GM12872 (cell line): ENCODE data around the gene SF3A1.

ENCODE experiments used
- CTCF ChIP-seq: IDR thresholded peaks from 3 replicates; pipeline ENCODE4 v1.5.1; 2011; ENCODE audit warnings: low read depth, mild to moderate bottlenecking, low read length, moderate library complexity; ENCODE audit not compliant: insufficient read depth

Gene SF3A1

DNA sequence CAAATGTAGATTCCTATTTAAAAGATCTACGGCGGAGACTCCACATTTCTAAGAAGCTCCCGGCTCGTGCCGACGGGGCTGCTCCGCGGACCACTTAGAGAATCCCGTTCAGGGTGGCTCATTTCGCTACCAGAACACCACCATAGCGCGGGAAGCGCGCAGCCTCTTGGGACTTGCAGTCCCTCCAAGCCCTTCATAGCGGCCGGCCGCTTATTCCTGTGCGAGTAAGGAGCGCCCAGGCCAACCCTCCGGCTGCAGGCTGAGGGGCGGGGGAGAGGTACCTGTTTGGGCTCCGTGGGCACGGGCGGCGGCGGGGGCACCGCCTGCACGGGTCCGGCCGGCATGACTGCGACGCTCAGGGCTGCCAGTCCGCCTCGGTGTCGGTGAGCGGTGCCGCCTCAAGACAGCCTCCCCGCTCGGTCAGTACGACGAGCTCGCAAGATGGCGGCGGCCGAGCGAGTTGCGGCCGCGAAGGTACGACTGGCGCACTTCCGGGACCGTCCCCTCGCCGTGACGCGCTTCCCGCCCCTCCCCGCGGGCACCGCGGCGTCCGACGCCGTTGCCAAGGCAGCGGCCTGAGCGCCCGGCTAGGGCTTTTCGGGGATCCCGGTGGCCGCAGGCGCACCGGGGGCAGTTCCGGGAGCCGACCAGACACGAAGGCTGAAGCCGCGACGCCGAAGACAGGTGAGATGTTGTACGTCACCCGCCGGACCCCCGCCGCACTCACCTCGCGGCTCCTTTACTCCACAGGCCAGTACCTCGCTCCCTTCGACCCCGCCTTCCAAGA lies at the start of gene SF3A1, which contains the start of gene CCDC157:
SF3A1 (minus strand) TSS at position 446 of the 787 bp plus-strand sequence; CDS start at position 344, 102 bp downstream.
CCDC157 (plus strand) TSS at position 559 of the 787 bp plus-strand sequence. CDS start 8,994 bp downstream, outside the sequence.
- no peak for TF ChIP-seq CTCF

DNA sequence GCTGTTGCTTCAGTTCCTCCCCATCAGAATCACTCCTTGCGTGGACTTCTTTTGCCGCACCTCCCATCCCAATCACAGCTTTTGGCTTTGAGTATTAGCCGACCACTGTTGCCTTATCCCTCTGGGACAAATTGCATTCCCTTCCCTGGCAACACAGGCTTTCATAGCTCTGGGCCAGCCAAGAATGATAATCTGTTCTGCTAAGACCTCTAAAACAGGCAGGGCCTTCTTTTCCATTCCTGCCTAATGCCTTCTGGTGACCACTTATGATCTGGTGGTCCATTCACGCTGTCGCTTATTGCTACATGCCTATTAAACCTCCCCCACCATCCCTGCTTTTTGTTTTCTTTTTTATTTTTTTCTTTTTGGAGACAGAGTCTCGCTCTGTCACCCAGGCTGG lies 49.7 kb upstream of the SF3A1 start:
- TF ChIP-seq CTCF = no peak

DNA sequence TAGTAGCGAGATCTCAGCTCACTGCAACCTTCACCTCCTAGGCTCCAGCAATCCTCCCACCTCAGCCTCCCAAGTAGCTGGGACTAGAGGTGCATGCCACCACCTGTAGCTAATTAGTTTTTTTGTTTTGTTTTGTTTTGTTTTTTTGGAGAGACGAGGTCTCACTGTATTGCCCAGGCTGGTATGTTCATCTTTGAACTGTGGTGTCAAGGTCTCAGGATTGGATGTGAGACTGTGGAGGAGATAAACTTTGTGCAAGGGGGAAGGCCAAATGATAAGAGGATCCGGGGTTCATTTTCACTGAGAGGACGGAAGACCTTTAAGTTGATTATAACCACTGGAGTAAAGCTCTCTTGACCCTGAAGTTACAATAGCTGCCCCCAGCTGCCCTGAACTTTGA lies 49.0 kb upstream of the SF3A1 start:
- no peak for TF ChIP-seq CTCF

DNA sequence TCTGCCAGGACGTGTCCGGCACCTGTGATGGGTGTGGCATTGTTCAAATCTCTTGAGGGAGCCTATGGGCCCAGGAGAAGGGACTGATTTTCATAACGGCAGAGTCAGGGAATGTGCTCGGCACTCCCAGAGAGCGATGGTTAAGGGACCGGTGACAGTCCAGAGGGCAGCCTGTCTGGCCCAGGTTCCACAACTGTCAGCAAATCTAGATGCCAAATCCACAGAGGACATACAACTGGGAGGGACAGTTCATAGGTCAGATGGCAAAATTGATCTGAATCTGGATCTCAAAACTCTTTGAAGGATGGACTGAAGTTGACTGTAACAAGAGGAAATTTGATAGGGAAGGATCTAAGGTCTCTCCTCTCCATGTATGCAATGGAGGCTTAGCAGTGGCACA lies 47.6 kb upstream of the SF3A1 start:
- TF ChIP-seq CTCF = no peak

- no peak for TF ChIP-seq CTCF
These were observed 45.5 kb upstream of the SF3A1 start for GRCh38 chr22:30402028-30402765.

DNA sequence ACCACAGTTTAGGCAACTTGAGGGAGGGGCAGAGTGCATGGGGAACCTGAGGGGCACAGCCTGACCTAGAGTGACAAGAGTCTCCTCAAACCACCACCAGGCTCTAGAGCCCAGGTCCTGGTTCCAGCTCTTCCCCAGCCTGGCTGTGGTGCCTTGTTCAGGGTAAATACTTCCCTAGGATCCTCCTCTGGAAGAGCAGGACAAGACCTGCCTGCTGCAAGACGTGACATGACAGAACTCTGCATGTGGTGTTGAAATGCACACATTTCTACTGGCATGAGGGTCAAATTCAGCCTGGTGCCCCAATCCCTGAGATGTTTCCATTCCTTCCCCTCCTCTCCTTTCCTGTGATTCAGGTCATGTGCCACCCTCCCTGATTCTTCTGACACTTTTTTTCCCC lies 43.5 kb upstream of the SF3A1 start:
- TF ChIP-seq CTCF = no peak

DNA sequence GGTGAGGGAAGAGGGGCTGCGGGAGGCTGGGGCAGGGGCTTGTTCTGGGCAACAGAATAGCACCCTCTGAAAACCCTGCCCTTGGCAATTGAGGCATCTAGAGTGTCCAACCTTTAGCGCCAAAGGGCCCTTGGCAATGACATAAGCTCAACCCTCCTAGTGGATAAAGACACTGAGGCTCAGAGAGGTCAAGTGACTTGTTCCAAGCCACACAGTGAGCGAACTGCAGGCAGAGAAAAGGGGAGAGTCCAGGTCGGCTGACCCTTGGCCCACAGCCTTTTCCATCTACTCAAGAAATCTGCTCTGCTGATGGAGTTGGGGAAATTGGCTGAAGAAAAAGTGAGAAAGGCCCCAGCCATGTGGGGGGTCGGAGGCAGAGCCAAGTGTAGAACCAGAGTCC lies 43.0 kb upstream of the SF3A1 start:
- no peak for TF ChIP-seq CTCF
